ENCODE measurements around the gene ST8SIA1.
"Not testable (repeated sequence)": the region's sequence is repeated elsewhere in the genome, so short reads cannot be mapped to it uniquely, and the experiment has no call there.

ST8SIA1 gene

GRCh38 chr12:22169376-22169775 is 165.1 kb downstream of the ST8SIA1 start:
- DNase-seq (ENCODE audit: low read depth): no peak

- no peak for DNase-seq (ENCODE audit: low read depth)
Observed at GRCh38 chr12:22164139-22164538, 170.4 kb downstream of the ST8SIA1 start.

- no peak for DNase-seq (ENCODE audit: low read depth)
Observed at GRCh38 chr12:22163594-22163993, 170.9 kb downstream of the ST8SIA1 start.

- no peak for DNase-seq (ENCODE audit: low read depth)
Observed at GRCh38 chr12:22160396-22161003, 174.0 kb downstream of the ST8SIA1 start.

- not testable (repeated sequence) for DNase-seq (ENCODE audit: low read depth)
Observed at GRCh38 chr12:22149286-22149685, 185.2 kb downstream of the ST8SIA1 start.

GRCh38 chr12:22146686-22147085 is 187.8 kb downstream of the ST8SIA1 start:
- DNase-seq (ENCODE audit: low read depth): not testable (repeated sequence)
